DOHH2 (cell line): ENCODE results near the gene RBM18.

Experiments
- EZH2phosphoT487 ChIP-seq: fragments of 200-600 bp; sonication (generic); IDR thresholded peaks from 2 replicates; pipeline ENCODE4 v1.6.1; 2017; ENCODE audit warnings: borderline replicate concordance, mild to moderate bottlenecking, antibody characterized with exemption, low read length, moderate library complexity, mixed read lengths
- TF ChIP-seq, protein P1 (sequence below): fragments of 200-600 bp; sonication (generic); IDR thresholded peaks from one replicate; pipeline ENCODE4 v1.5.1; 2014; ENCODE audit warnings: antibody characterized with exemption, mild to moderate bottlenecking, low read depth, low read length; ENCODE audit not compliant: poor library complexity, severe bottlenecking

DNA sequence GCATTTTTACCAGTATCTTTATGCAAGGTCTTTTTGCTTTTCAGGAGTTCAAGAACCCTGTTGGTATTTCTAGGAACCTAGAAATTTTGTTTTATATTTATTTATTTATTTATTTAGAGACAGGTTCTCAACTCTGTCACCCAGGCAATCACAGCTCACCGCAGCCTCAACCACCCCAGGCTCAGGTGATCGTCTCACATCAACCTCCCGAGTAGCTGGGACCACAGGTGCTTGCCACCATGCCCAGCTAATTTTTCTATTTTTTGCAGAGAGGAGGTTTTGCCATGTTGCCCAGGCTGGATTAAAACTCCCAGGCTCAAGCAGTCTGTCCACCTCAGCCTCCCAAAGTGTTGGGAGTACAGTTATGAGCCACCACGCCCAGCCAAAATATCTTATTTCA, 68.8 kb downstream of the RBM18 start:
- TF ChIP-seq, protein P1, sequence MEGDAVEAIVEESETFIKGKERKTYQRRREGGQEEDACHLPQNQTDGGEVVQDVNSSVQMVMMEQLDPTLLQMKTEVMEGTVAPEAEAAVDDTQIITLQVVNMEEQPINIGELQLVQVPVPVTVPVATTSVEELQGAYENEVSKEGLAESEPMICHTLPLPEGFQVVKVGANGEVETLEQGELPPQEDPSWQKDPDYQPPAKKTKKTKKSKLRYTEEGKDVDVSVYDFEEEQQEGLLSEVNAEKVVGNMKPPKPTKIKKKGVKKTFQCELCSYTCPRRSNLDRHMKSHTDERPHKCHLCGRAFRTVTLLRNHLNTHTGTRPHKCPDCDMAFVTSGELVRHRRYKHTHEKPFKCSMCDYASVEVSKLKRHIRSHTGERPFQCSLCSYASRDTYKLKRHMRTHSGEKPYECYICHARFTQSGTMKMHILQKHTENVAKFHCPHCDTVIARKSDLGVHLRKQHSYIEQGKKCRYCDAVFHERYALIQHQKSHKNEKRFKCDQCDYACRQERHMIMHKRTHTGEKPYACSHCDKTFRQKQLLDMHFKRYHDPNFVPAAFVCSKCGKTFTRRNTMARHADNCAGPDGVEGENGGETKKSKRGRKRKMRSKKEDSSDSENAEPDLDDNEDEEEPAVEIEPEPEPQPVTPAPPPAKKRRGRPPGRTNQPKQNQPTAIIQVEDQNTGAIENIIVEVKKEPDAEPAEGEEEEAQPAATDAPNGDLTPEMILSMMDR = no peak
- TF ChIP-seq EZH2phosphoT487 = no peak
